ENCODE measurements around the gene IDH3G. TPM values are rescaled to one million over a fixed set of nuclear protein-coding genes. Genes with fewer than 3 reads are reported as not detected.

Gene IDH3G
- total and polyA plus RNA-seq, 4 donors = 23.3 to 40.9 (median 31.1) TPM

GRCh38 chrX:153782313-153782712 lies 11.9 kb downstream of the IDH3G start (continued):
- no peak for TF ChIP-seq CTCF (IDR thresholded peaks at IDR 0.05; ENCODE audit: low read depth, low read length, missing input control)

- Histone ChIP-seq H3K27me3 (ENCODE audit: control insufficient read depth in 4 of 4, insufficient read depth in 4 of 4, low read length in 3 of 4) (no peaks in the 10 kb centered on the region), H3K36me3 (ENCODE audit: control insufficient read depth in 4 of 4, insufficient read depth in 3 of 4, low read depth in 1 of 4, low read length in 3 of 4) (peaks cover 0 to 14% (median 3%) of the 10 kb centered on the region in 4 donors), H3K27ac (ENCODE audit: low read depth in 1 of 2, low read length in 2 of 2) (no peak overlapping the region), H3K9me3 (ENCODE audit: control insufficient read depth in 4 of 4, low read length in 3 of 4) (no peaks in the 10 kb centered on the region), H3K9ac (ENCODE audit: low read depth in 1 of 2, low read length in 2 of 2) (no peak overlapping the region), H3K4me1 (ENCODE audit: control insufficient read depth in 4 of 4, insufficient read depth in 4 of 4, low read length in 3 of 4) (no peaks in the 10 kb centered on the region), H3K4me3 (ENCODE audit: low read depth in 1 of 3, low read length in 3 of 3) (no peak overlapping the region)
- DNase-seq (ENCODE audit: low spot score) = no peak
- TF ChIP-seq HNF4A (conservative IDR thresholded peaks at IDR 0.05) (no peak), CTCF (IDR thresholded peaks at IDR 0.05; ENCODE audit: low read depth, low read length, missing input control) (no peak), FOXA1 (IDR thresholded peaks at IDR 0.05) (no peak), REST (IDR thresholded peaks at IDR 0.05) (no peak), HNF4G (IDR thresholded peaks at IDR 0.05) (no peak), YY1 (IDR thresholded peaks at IDR 0.05) (no peak), MAX (IDR thresholded peaks at IDR 0.05) (no peak), EGR1 (IDR thresholded peaks at IDR 0.05; ENCODE audit: low read depth in 2 of 2) (no peak), TAF1 (conservative IDR thresholded peaks at IDR 0.05) (no peak), FOXA2 (IDR thresholded peaks at IDR 0.05) (no peak), SP1 (IDR thresholded peaks at IDR 0.05) (no peak), RAD21 (IDR thresholded peaks at IDR 0.05) (no peak), JUND (IDR thresholded peaks at IDR 0.05) (no peak), RXRA (IDR thresholded peaks at IDR 0.05) (no peak), ZBTB33 (IDR thresholded peaks at IDR 0.05) (no peak), NR2F2 (IDR thresholded peaks at IDR 0.05) (no peak), GABPA (IDR thresholded peaks at IDR 0.05 in 1 of 2, conservative IDR thresholded peaks at IDR 0.05 in 1 of 2) (no peak)
- TF ChIP-seq, protein P1, sequence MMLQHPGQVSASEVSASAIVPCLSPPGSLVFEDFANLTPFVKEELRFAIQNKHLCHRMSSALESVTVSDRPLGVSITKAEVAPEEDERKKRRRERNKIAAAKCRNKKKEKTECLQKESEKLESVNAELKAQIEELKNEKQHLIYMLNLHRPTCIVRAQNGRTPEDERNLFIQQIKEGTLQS (IDR thresholded peaks at IDR 0.05) = no peak
- 70% methylated on average over 24 of the region's 24 CpGs for WGBS
Observed at GRCh38 chrX:153781428-153782047, 12.6 kb downstream of the IDH3G start.
